ENCODE data around the gene TRABD.

GRCh38 chr22:50184902-50185374 lies 775 bp upstream of the TRABD start:
- TF ChIP-seq CTCF (conservative IDR thresholded peaks at IDR 0.05) (no peak), ZFX (IDR thresholded peaks at IDR 0.05) (no peak)

Measured in C4-2B (cell line).